A549 (cell line): ENCODE results near the gene COPS3. TPM values are rescaled to one million over a fixed set of nuclear protein-coding genes. Genes with fewer than 3 reads are reported as not detected.
A peak's percentile ranks its signal among the peaks of the same experiment; 100 is the strongest.

Experiments
- ATAC-seq, 2 experiments: fragments of 200-7000 bp in 1 of 2; fragments of >200 bp in 1 of 2; cut with Nextera tagmentation in 1 of 2; cut with Tn5 transposase in 1 of 2; 3 replicates each; pipeline versions ENCODE4 v1.8.0 to v1.9.1; 2018 to 2020; ENCODE audit warnings: mild to moderate bottlenecking in 1 of 2, moderate library complexity in 1 of 2
- CTCF ChIA-PET: fragments of 300-600 bp; sonication (Branson Sonifier 250); formaldehyde crosslinking; extraction: SDS; loops from one replicate; lab custom pipeline; 2021; ENCODE audit warnings: antibody characterized with exemption, inconsistent platforms; lab: Yijun Ruan, JAX
- POLR2A ChIA-PET: fragments of 350-600 bp; formaldehyde crosslinking; extraction: SDS; loops from one replicate; lab custom pipeline; 2021; ENCODE audit warnings: antibody characterized with exemption, inconsistent platforms; lab: Yijun Ruan, JAX
- DNase-seq, 2 experiments: peaks; one replicate each; pipeline versions ENCODE4 v3.0.0 to v3.0.0-alpha.2; 2011 to 2016; ENCODE audit warnings: low read depth in 1 of 2, low spot score in 1 of 2
- FAIRE-seq: peaks from 2 replicates; lab custom pipeline; 2011; peaks lifted over from hg19 to GRCh38; lab: Jason Lieb, UNC
- H3K27ac ChIP-seq, 2 experiments: fragments of >200 bp; sonication (Bioruptor Twin); formaldehyde crosslinking; 3 replicates each; pipeline ENCODE4 v1.5.1; 2016 to 2017
- H3K4me1 ChIP-seq: fragments of >200 bp; sonication (Bioruptor Twin); formaldehyde crosslinking; 3 replicates; pipeline ENCODE4 v1.6.1; 2016
- H3K4me2 ChIP-seq: fragments of >200 bp; sonication (Bioruptor Twin); formaldehyde crosslinking; 3 replicates; pipeline ENCODE4 v1.6.1; 2016
- H3K4me3 ChIP-seq: fragments of >200 bp; sonication (Bioruptor Twin); formaldehyde crosslinking; 3 replicates; pipeline ENCODE4 v1.5.1; 2016
- H3K9me3 ChIP-seq: fragments of >200 bp; sonication (Bioruptor Twin); formaldehyde crosslinking; 3 replicates; pipeline ENCODE4 v1.6.1; 2016
- CEBPB ChIP-seq, 2 experiments: fragments of >200 bp in 1 of 2; sonication (Bioruptor Twin) in 1 of 2; formaldehyde crosslinking in 1 of 2; IDR thresholded peaks; 2 replicates each; pipeline ENCODE4 v1.6.1; 2012 to 2016
- CHD4 ChIP-seq: fragments of 200-600 bp; sonication (generic); IDR thresholded peaks from 2 replicates; pipeline ENCODE4 v1.6.1; 2016; ENCODE audit warnings: antibody characterized with exemption, mild to moderate bottlenecking, borderline replicate concordance
- EHF ChIP-seq: fragments of 250-450 bp; sonication (Bioruptor Pico); IDR thresholded peaks from 2 replicates; pipeline ENCODE4 v1.5.0; 2020; ENCODE audit warnings: mild to moderate bottlenecking
- EHMT2 ChIP-seq: fragments of 200-600 bp; sonication (generic); IDR thresholded peaks from 2 replicates; pipeline ENCODE4 v1.6.1; 2016; ENCODE audit warnings: antibody characterized with exemption, low read depth, mild to moderate bottlenecking, moderate library complexity
- EP300 ChIP-seq, 2 experiments: fragments of >200 bp; sonication (Bioruptor Twin); formaldehyde crosslinking; IDR thresholded peaks; 2 replicates in 1 of 2; 3 replicates in 1 of 2; pipeline ENCODE4 v1.6.1; 2016 to 2017
- FOXS1 ChIP-seq: fragments of 250-450 bp; sonication (Bioruptor Pico); IDR thresholded peaks from 2 replicates; pipeline ENCODE4 v1.5.0; 2020; ENCODE audit warnings: mild to moderate bottlenecking, moderate library complexity
- HDAC2 ChIP-seq: fragments of 200-600 bp; sonication (generic); IDR thresholded peaks from 2 replicates; pipeline ENCODE4 v1.6.1; 2016
- HEYL ChIP-seq: fragments of 250-450 bp; sonication (Bioruptor Pico); IDR thresholded peaks from 2 replicates; pipeline ENCODE4 v1.8.0; 2021; ENCODE audit warnings: mild to moderate bottlenecking, moderate library complexity
- HOXB13 ChIP-seq: fragments of 250-450 bp; sonication (Bioruptor Pico); IDR thresholded peaks from 2 replicates; pipeline ENCODE4 v1.5.0; 2020; ENCODE audit warnings: low read depth, mild to moderate bottlenecking, moderate library complexity
- HOXB5 ChIP-seq: fragments of 250-450 bp; sonication (Bioruptor Pico); IDR thresholded peaks from 2 replicates; pipeline ENCODE4 v1.5.0; 2020; ENCODE audit warnings: mild to moderate bottlenecking, moderate library complexity
- KDM5A ChIP-seq: fragments of 200-600 bp; sonication (generic); IDR thresholded peaks from 2 replicates; pipeline ENCODE4 v1.6.1; 2016; ENCODE audit warnings: antibody characterized with exemption, mild to moderate bottlenecking
- MAFK ChIP-seq: fragments of 450-650 bp; IDR thresholded peaks from 2 replicates; pipeline ENCODE4 v1.6.1; 2014; ENCODE audit not compliant: partially characterized antibody
- MAZ ChIP-seq: fragments of 150-350 bp; IDR thresholded peaks from 2 replicates; pipeline ENCODE4 v1.6.1; 2014; ENCODE audit warnings: antibody characterized with exemption, low read depth, low read length, borderline replicate concordance
- NFE2L2 ChIP-seq: fragments of 150-350 bp; conservative IDR thresholded peaks from 2 replicates; pipeline ENCODE4 v1.6.1; 2014; ENCODE audit warnings: low read length
- NR3C1 ChIP-seq: fragments of >200 bp; sonication (Bioruptor Twin); formaldehyde crosslinking; IDR thresholded peaks from 3 replicates; pipeline ENCODE4 v1.6.1; 2017
- RAD21 ChIP-seq, 2 experiments: fragments of >200 bp in 1 of 2; sonication (Bioruptor Twin) in 1 of 2; formaldehyde crosslinking in 1 of 2; IDR thresholded peaks in 1 of 2; conservative IDR thresholded peaks in 1 of 2; 2 replicates in 1 of 2; 3 replicates in 1 of 2; pipeline ENCODE4 v1.6.1; 2012 to 2018; ENCODE audit warnings: inconsistent platforms in 1 of 2
- RARB ChIP-seq: fragments of 250-450 bp; sonication (Bioruptor Pico); IDR thresholded peaks from 2 replicates; pipeline ENCODE4 v1.8.0; 2021; ENCODE audit warnings: mild to moderate bottlenecking, moderate library complexity
- RCOR1 ChIP-seq: fragments of 150-350 bp; IDR thresholded peaks from 2 replicates; pipeline ENCODE4 v1.6.1; 2014; ENCODE audit warnings: antibody characterized with exemption, low read length, low read depth
- SMC3 ChIP-seq: fragments of >200 bp; sonication (Bioruptor Twin); formaldehyde crosslinking; IDR thresholded peaks from 3 replicates; pipeline ENCODE4 v1.6.1; 2018; ENCODE audit warnings: inconsistent platforms
- TP53 ChIP-seq: fragments of 250-450 bp; sonication (Bioruptor Pico); IDR thresholded peaks from 2 replicates; pipeline ENCODE4 v1.5.0; 2021; ENCODE audit warnings: mild to moderate bottlenecking, moderate library complexity
- ZC3H11A ChIP-seq: fragments of 450-650 bp; IDR thresholded peaks from 2 replicates; pipeline ENCODE4 v1.6.1; 2014; ENCODE audit warnings: antibody characterized with exemption, mild to moderate bottlenecking
- ZNF302 ChIP-seq: fragments of 250-450 bp; sonication (Bioruptor Pico); IDR thresholded peaks from 2 replicates; pipeline ENCODE4 v1.9.0; 2021; ENCODE audit warnings: inconsistent platforms, mild to moderate bottlenecking, moderate library complexity
- WGBS: methylation state at CpG from one replicate; pipeline ENCODE4 v1.1.6; 2017; ENCODE audit errors: missing lambda C conversion rate; 5-methylcytosine and 5-hydroxymethylcytosine counted together
- polyA plus RNA-seq, 4 experiments: library from polyadenylated mRNA; depleted of rRNA in 3 of 4; stranded (reverse); fragments of >200 nt; fragmentation: RNase III in 1 of 4; extraction: RNeasy Plus Mini Kit Qiagen cat#74134 plus additional on column Dnase treatment in 1 of 4; gene quantifications; 2 replicates in 3 of 4; 3 replicates in 1 of 4; pipeline ENCODE4 v1.2.3, GENCODE V29; 2011 to 2017
- TF ChIP-seq, protein P1 (sequence below): fragments of >200 bp; sonication (Bioruptor Twin); formaldehyde crosslinking; IDR thresholded peaks from 3 replicates; pipeline ENCODE4 v1.6.1; 2016
- TF ChIP-seq, protein P2 (sequence below): fragments of >200 bp; sonication (Bioruptor Twin); formaldehyde crosslinking; IDR thresholded peaks from 3 replicates; pipeline ENCODE4 v1.5.1; 2016

Gene COPS3
- polyA plus RNA-seq, 2 of the 4 experiments (the other 2 are of a cell fraction): 149 to 204 TPM

DNA sequence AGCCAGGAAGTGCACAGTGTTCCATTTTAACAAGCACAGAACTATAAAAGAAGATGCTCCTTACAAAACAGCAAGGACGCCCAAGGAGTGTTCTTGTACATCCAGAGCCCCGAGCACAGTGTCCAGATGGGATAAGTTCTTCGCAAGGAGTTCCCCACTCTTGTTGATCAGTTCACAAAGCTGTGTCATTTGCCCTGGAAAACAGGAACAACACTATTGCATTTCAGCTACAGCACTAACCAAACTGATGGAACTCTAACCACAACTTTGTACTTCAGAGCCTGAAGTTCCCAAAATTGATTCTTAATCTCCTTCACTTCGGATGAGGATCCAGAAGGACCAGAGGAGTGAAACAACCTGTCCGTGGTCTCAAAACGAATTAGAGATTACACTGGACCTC, 5.1 kb downstream of the COPS3 start:
- Histone ChIP-seq H3K9me3 (no peaks in the 10 kb centered on the region), H3K27ac (no peak overlapping the region)
- WGBS: 87% methylated on average over 6 of the region's 6 CpGs
- FAIRE-seq (no peak), DNase-seq (no peak)
- no peak for TF ChIP-seq RCOR1
- TF ChIP-seq, all 56 proteins: peak for 0
- Histone ChIP-seq H3K4me3 (no peak overlapping the region), H3K4me2 (no peak overlapping the region), H3K4me1 (peaks cover 16% of the 10 kb centered on the region; the same call in 2 of the 3 replicates)
- CTCF ChIA-PET: interaction anchor here (0.6 to 2.0 kb wide), 6 partner anchors 11 to 1016 kb away, joined by 3 to 7 read pairs (median 4); partner anchors contain the start of gene PEMT
- no peak for ATAC-seq
- POLR2A ChIA-PET: no interaction called here

DNA sequence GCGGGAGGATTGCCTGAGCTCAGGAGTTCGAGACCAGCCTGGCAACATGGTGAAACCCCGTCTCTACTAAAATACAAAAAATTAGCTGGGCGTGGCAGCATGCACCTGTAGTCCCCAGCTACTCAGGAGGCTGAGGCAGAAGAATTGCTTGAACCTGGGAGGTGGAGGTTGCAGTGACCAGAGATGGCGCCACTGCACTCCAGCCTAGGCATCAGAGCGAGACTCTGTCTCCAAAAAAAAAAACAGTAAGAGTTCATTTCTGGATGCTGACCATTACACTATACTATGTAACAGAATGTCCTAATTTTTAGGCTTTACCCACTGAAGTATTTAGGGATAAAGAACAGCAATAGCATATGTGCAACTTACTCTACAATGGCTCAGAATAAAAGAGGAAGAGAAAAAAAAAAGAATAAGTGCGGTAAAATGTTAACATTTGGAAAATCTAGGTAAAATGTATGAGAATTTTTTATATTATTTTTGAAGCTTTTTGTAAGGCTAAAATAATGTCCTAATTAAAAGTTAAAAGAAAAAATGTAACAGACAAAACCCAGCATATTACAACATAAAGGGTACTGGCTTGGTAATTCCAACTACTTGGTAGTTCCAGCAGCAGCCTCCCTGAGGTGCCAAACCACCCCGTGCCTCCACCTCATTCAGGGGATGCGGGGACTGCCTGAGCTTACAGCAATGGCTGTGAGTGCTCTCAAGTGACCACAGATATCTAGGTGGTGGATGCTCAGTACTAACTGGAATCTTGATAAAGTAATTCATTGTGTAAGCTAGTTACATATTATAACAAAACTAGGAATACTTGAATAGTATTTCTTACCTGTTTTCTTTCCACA, 10.9 kb downstream of the COPS3 start:
- H3K27ac ChIP-seq: no peak overlapping the region
- ChIA-PET POLR2A (interaction anchor here (0.7 kb wide), 1 partner anchor 8 kb away, joined by 3 read pairs; no protein-coding TSS in a partner anchor), CTCF (interaction anchor here (0.6 to 4.9 kb wide), 19 partner anchors 8 to 184 kb away, joined by 3 to 15 read pairs (median 3); partner anchors contain the start of gene COPS3)
- FAIRE-seq: no peak
- ATAC-seq: peak; percentile 59 to 78; a peak in 4 of 6 replicates
- no peaks in the 10 kb centered on the region for H3K9me3 ChIP-seq
- DNase-seq: peak in 1 of 2 experiments; percentile 46
- H3K4me2 ChIP-seq: no peak overlapping the region
- H3K4me3 ChIP-seq: no peak overlapping the region
- TF ChIP-seq CEBPB (IDR thresholded peaks at IDR 0.05) (no peak), EHMT2 (no peak), ZC3H11A (no peak), KDM5A (no peak), RAD21 (conservative IDR thresholded peaks at IDR 0.05 in 1 of 2, IDR thresholded peaks at IDR 0.05 in 1 of 2) (peak in 1 of 2 experiments; percentile 35; a peak in 2 of 5 replicates), SMC3 (no peak), RCOR1 (no peak), HOXB13 (no peak), CHD4 (no peak), MAZ (no peak), EHF (no peak), ZNF302 (no peak), NR3C1 (no peak), RARB (CRISPR knock-in tag) (no peak), HEYL (CRISPR knock-in tag) (no peak)
- TF ChIP-seq, protein P1, sequence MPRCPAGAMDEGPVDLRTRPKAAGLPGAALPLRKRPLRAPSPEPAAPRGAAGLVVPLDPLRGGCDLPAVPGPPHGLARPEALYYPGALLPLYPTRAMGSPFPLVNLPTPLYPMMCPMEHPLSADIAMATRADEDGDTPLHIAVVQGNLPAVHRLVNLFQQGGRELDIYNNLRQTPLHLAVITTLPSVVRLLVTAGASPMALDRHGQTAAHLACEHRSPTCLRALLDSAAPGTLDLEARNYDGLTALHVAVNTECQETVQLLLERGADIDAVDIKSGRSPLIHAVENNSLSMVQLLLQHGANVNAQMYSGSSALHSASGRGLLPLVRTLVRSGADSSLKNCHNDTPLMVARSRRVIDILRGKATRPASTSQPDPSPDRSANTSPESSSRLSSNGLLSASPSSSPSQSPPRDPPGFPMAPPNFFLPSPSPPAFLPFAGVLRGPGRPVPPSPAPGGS: no peak
- TF ChIP-seq, protein P2, sequence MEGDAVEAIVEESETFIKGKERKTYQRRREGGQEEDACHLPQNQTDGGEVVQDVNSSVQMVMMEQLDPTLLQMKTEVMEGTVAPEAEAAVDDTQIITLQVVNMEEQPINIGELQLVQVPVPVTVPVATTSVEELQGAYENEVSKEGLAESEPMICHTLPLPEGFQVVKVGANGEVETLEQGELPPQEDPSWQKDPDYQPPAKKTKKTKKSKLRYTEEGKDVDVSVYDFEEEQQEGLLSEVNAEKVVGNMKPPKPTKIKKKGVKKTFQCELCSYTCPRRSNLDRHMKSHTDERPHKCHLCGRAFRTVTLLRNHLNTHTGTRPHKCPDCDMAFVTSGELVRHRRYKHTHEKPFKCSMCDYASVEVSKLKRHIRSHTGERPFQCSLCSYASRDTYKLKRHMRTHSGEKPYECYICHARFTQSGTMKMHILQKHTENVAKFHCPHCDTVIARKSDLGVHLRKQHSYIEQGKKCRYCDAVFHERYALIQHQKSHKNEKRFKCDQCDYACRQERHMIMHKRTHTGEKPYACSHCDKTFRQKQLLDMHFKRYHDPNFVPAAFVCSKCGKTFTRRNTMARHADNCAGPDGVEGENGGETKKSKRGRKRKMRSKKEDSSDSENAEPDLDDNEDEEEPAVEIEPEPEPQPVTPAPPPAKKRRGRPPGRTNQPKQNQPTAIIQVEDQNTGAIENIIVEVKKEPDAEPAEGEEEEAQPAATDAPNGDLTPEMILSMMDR: peak; percentile 48
- 78% methylated on average over 9 of the region's 9 CpGs for WGBS
- no peaks in the 10 kb centered on the region for H3K4me1 ChIP-seq

DNA sequence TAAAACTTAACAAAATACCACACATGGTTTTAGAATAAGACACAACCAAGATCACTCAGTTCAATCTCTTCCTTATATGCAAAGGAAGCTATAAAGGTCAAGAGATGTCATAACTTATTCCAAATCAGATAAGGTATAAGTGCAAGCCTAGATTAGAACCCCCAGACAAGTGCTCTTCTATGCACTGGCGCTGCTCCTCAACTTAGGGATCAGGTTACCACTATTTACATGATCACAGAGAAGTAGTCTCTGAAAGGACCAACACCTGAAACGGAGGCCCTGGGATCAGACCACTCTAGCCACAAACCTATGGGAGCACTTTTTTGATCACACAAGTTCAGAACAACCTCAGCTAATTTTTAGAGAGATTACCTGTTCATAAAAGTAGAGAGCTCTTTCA, 16.6 kb downstream of the COPS3 start:
- POLR2A ChIA-PET: no interaction called here
- H3K27ac ChIP-seq: no peak overlapping the region
- TF ChIP-seq EP300 (IDR thresholded peaks at IDR 0.05) (no peak), MAFK (no peak), TP53 (CRISPR knock-in tag) (no peak), FOXS1 (CRISPR knock-in tag) (no peak), NFE2L2 (no peak), EHF (no peak), RCOR1 (no peak), HOXB5 (CRISPR knock-in tag) (no peak), HDAC2 (no peak), RARB (CRISPR knock-in tag) (no peak)
- TF ChIP-seq, protein P2: no peak
- no peak overlapping the region for H3K4me2 ChIP-seq
- no peak overlapping the region for H3K4me3 ChIP-seq
- H3K9me3 ChIP-seq: no peaks in the 10 kb centered on the region
- 96% methylated on average over 2 of the region's 2 CpGs for WGBS
- DNase-seq (no peak), FAIRE-seq (no peak), ATAC-seq (no peak; a peak in 1 of 6 replicates)
- H3K4me1 ChIP-seq: no peaks in the 10 kb centered on the region
- CTCF ChIA-PET: interaction anchor here (0.9 to 1.4 kb wide), 3 partner anchors 8 to 11 kb away, joined by 3 to 4 read pairs (median 3); no protein-coding TSS in a partner anchor
